OCI-LY1 (cell line): ENCODE data around the gene RELCH.

Source experiments
- EZH2 ChIP-seq: fragments of 200-600 bp; sonication (generic), shearing (Covaris generic); IDR thresholded peaks from 2 replicates; pipeline ENCODE4 v1.8.0; 2017; ENCODE audit warnings: borderline replicate concordance, mixed run types, mild to moderate bottlenecking, antibody characterized with exemption, low read length, moderate library complexity, mixed read lengths
- TF ChIP-seq, protein P1 (sequence below): fragments of 200-600 bp; sonication (generic), shearing (Covaris generic); IDR thresholded peaks from 2 replicates; pipeline ENCODE4 v1.5.1; 2017; ENCODE audit warnings: mild to moderate bottlenecking, antibody characterized with exemption, low read length, moderate library complexity, mixed read lengths

GRCh38 chr18:62335494-62335893 lies 148.4 kb downstream of the RELCH start:
- TF ChIP-seq, protein P1, sequence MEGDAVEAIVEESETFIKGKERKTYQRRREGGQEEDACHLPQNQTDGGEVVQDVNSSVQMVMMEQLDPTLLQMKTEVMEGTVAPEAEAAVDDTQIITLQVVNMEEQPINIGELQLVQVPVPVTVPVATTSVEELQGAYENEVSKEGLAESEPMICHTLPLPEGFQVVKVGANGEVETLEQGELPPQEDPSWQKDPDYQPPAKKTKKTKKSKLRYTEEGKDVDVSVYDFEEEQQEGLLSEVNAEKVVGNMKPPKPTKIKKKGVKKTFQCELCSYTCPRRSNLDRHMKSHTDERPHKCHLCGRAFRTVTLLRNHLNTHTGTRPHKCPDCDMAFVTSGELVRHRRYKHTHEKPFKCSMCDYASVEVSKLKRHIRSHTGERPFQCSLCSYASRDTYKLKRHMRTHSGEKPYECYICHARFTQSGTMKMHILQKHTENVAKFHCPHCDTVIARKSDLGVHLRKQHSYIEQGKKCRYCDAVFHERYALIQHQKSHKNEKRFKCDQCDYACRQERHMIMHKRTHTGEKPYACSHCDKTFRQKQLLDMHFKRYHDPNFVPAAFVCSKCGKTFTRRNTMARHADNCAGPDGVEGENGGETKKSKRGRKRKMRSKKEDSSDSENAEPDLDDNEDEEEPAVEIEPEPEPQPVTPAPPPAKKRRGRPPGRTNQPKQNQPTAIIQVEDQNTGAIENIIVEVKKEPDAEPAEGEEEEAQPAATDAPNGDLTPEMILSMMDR, result no peak
- no peak for TF ChIP-seq EZH2
